ENCODE data around the gene CCDC91.
"Not testable (repeated sequence)": the region's sequence is repeated elsewhere in the genome, so short reads cannot be mapped to it uniquely, and the experiment has no call there.

Gene CCDC91

GRCh38 chr12:28191051-28192048 lies 1.1 kb downstream of the CCDC91 start:
- no peak for TF ChIP-seq CTCF (conservative IDR thresholded peaks at IDR 0.05; ENCODE audit: control insufficient read depth, insufficient read depth, low read depth, low read length)
- H3K4me3 ChIP-seq (ENCODE audit: control insufficient read depth, low read depth, low read length), result peak overlapping the region; percentile 79
- DNase-seq (ENCODE audit: low read depth), result peak; percentile 76

DNA sequence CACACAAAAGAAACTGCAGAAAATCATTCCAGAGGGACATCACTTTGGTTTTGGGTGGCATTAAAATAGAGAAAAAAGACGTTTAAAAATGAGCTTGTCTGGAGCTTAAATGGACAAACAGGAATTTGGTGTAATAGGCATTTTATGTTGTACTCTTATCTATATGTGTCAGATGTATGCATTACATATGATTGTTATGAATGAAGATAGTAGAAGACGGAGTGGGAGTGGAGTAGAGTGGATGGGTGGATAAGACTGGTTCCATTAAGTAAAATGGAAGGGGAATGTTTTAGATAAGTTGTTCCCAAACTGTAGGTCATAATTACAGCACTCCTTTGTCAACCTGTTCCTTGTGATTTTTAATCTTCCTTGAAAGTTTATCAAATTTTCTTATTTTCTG lies 1.9 kb downstream of the CCDC91 start:
- no peak for TF ChIP-seq CTCF (conservative IDR thresholded peaks at IDR 0.05; ENCODE audit: control insufficient read depth, insufficient read depth, low read depth, low read length)
- H3K4me3 ChIP-seq (ENCODE audit: control insufficient read depth, low read depth, low read length), result no peak overlapping the region
- no peak for DNase-seq (ENCODE audit: low read depth)

GRCh38 chr12:28194621-28195020 lies 4.4 kb downstream of the CCDC91 start:
- not testable (repeated sequence) for DNase-seq (ENCODE audit: low read depth); H3K4me3 ChIP-seq (ENCODE audit: control insufficient read depth, low read depth, low read length)

GRCh38 chr12:28201136-28201535 lies 10.9 kb downstream of the CCDC91 start:
- H3K4me3 ChIP-seq (ENCODE audit: control insufficient read depth, low read depth, low read length); DNase-seq (ENCODE audit: low read depth): not testable (repeated sequence)

- TF ChIP-seq CTCF (conservative IDR thresholded peaks at IDR 0.05; ENCODE audit: control insufficient read depth, insufficient read depth, low read depth, low read length), result no peak
- H3K4me3 ChIP-seq (ENCODE audit: control insufficient read depth, low read depth, low read length), result no peak overlapping the region
- DNase-seq (ENCODE audit: low read depth), result no peak
These were observed 12.3 kb downstream of the CCDC91 start for GRCh38 chr12:28202374-28203130.

DNA sequence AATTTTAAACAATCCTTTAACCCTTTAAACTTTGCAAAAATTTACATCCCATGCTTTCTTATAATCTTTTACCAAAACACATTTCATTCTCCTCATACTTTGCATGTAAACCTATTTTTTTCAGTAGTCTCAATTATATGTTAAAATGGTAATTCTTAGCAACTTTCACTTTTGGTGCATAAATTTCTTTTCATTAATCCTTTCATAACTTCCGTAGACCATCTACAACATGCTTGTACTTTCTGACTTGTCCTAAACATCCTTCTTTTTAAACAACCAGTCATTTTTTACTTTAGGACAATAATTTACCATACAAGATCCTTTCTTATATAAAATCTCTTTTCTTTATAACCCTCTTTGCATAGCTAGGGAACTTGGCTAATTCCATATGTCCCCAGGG lies 19.5 kb downstream of the CCDC91 start:
- no peak overlapping the region for H3K4me3 ChIP-seq (ENCODE audit: control insufficient read depth, low read depth, low read length)
- peak; percentile 48 for DNase-seq (ENCODE audit: low read depth)
- no peak for TF ChIP-seq CTCF (conservative IDR thresholded peaks at IDR 0.05; ENCODE audit: control insufficient read depth, insufficient read depth, low read depth, low read length)

- H3K4me3 ChIP-seq (ENCODE audit: control insufficient read depth, low read depth, low read length), result no peak overlapping the region
- no peak for TF ChIP-seq CTCF (conservative IDR thresholded peaks at IDR 0.05; ENCODE audit: control insufficient read depth, insufficient read depth, low read depth, low read length)
- no peak for DNase-seq (ENCODE audit: low read depth)
These were observed 21.9 kb downstream of the CCDC91 start for GRCh38 chr12:28212182-28212581.
